GM23338 (cell line): ENCODE data around the gene NPLOC4. TPM values are rescaled to one million over a fixed set of nuclear protein-coding genes. Genes with fewer than 3 reads are reported as not detected.
A peak's percentile ranks its signal among the peaks of the same experiment; 100 is the strongest.
"Not testable (repeated sequence)": the region's sequence is repeated elsewhere in the genome, so short reads cannot be mapped to it uniquely, and the experiment has no call there.

Experiments used
- ATAC-seq: fragments of 200-7000 bp; cut with Tn5 transposase; 3 replicates; pipeline ENCODE4 v1.9.1; 2020
- DNase-seq: peaks from one replicate; pipeline ENCODE4 v3.0.0-alpha.2; 2015; ENCODE audit warnings: low spot score
- H2AFZ ChIP-seq: fragments of 200-600 bp; sonication (generic); 2 replicates; pipeline ENCODE4 v1.8.0; 2016; ENCODE audit warnings: antibody characterized with exemption, mild to moderate bottlenecking, moderate library complexity
- H3F3A ChIP-seq: fragments of 200-600 bp; sonication (generic); replicated peaks from 2 replicates; pipeline ENCODE4 v1.8.0; 2017; ENCODE audit warnings: antibody characterized with exemption, mixed run types, low read depth
- H3K27ac ChIP-seq: fragments of 200-600 bp; sonication (generic); 2 replicates; pipeline ENCODE4 v1.6.1; 2016; ENCODE audit warnings: low read depth
- H3K27me3 ChIP-seq: fragments of 200-600 bp; sonication (generic); 2 replicates; pipeline ENCODE4 v1.8.0; 2016; ENCODE audit warnings: mild to moderate bottlenecking, mixed run types, moderate library complexity; ENCODE audit not compliant: insufficient read depth
- H3K36me3 ChIP-seq: fragments of 200-600 bp; sonication (generic); 2 replicates; pipeline ENCODE4 v1.8.0; 2016; ENCODE audit warnings: mild to moderate bottlenecking; ENCODE audit not compliant: insufficient read depth
- H3K4me1 ChIP-seq: fragments of 200-600 bp; sonication (generic); 2 replicates; pipeline ENCODE4 v1.8.0; 2016; ENCODE audit warnings: mild to moderate bottlenecking, moderate library complexity; ENCODE audit not compliant: insufficient read depth
- H3K4me2 ChIP-seq: fragments of 200-600 bp; sonication (generic); 2 replicates; pipeline ENCODE4 v1.7.1; 2017; ENCODE audit warnings: mixed run types
- H3K4me3 ChIP-seq: fragments of 200-600 bp; sonication (generic); 2 replicates; pipeline ENCODE4 v1.6.1; 2016; ENCODE audit warnings: mixed run types
- H3K79me2 ChIP-seq: fragments of 200-600 bp; sonication (generic); replicated peaks from 2 replicates; pipeline ENCODE4 v1.8.0; 2017; ENCODE audit warnings: mild to moderate bottlenecking; ENCODE audit not compliant: insufficient read depth
- H3K9me2 ChIP-seq: fragments of 200-600 bp; sonication (generic); 2 replicates; pipeline ENCODE4 v1.8.0; 2017; ENCODE audit not compliant: insufficient read depth
- H4K20me1 ChIP-seq: fragments of 200-600 bp; sonication (generic); replicated peaks from 2 replicates; pipeline ENCODE4 v1.8.0; 2017; ENCODE audit warnings: mild to moderate bottlenecking; ENCODE audit not compliant: insufficient read depth
- H3K27ac Mint-ChIP-seq: 2 replicates; pipeline ENCODE4 v1.8.0; 2020; ENCODE audit warnings: inconsistent platforms, mild to moderate bottlenecking, moderate library complexity, mixed read lengths
- H3K27me3 Mint-ChIP-seq: 3 replicates; pipeline ENCODE4 v1.8.0; 2022; ENCODE audit warnings: low read depth, mild to moderate bottlenecking, moderate library complexity, mixed read lengths, inconsistent platforms; ENCODE audit not compliant: insufficient read depth, poor library complexity
- H3K36me3 Mint-ChIP-seq: 3 replicates; pipeline ENCODE4 v1.8.0; 2021; ENCODE audit warnings: low read depth, mild to moderate bottlenecking, inconsistent platforms, moderate library complexity, mixed read lengths
- H3K4me1 Mint-ChIP-seq: 3 replicates; pipeline ENCODE4 v1.8.0; 2020; ENCODE audit warnings: mild to moderate bottlenecking, inconsistent platforms, mixed read lengths
- H3K4me3 Mint-ChIP-seq: 3 replicates; pipeline ENCODE4 v1.8.0; 2021; ENCODE audit warnings: moderate library complexity, mild to moderate bottlenecking, inconsistent platforms, mixed read lengths
- H3K9me3 Mint-ChIP-seq: 3 replicates; pipeline ENCODE4 v1.8.0; 2020; ENCODE audit warnings: moderate library complexity, mild to moderate bottlenecking, inconsistent platforms, mixed read lengths
- EZH2 ChIP-seq: fragments of 200-600 bp; sonication (generic); IDR thresholded peaks from one replicate; pipeline ENCODE4 v1.8.0; 2017; ENCODE audit warnings: antibody characterized with exemption, mild to moderate bottlenecking, low read depth; ENCODE audit not compliant: unreplicated experiment
- EZH2phosphoT487 ChIP-seq: fragments of 200-600 bp; sonication (generic); IDR thresholded peaks from one replicate; pipeline ENCODE4 v1.8.1; 2018; ENCODE audit warnings: antibody characterized with exemption; ENCODE audit not compliant: unreplicated experiment
- NANOG ChIP-seq: IDR thresholded peaks from 2 replicates; pipeline ENCODE4 v1.6.1; 2016; ENCODE audit warnings: antibody characterized with exemption, borderline replicate concordance
- STAT1 ChIP-seq: IDR thresholded peaks from one replicate; pipeline ENCODE4 v1.6.1; 2016; ENCODE audit warnings: antibody characterized with exemption; ENCODE audit not compliant: unreplicated experiment
- ZNF114 ChIP-seq: fragments of 250-450 bp; sonication (Bioruptor Pico); IDR thresholded peaks from 2 replicates; pipeline ENCODE4 v1.5.0; 2020; ENCODE audit warnings: mild to moderate bottlenecking, moderate library complexity
- polyA plus RNA-seq: library from polyadenylated mRNA; unstranded; fragments of >200 nt; fragmentation: Nextera tagmentation; extraction: Ambion mirVana; gene quantifications from 2 replicates; pipeline ENCODE4 v1.2.1, GENCODE V29; 2016
- total RNA-seq: library from RNA; depleted of rRNA; stranded (reverse); fragments of >200 nt; shearing (Covaris generic); gene quantifications from 2 replicates; pipeline ENCODE4 v1.2.3, GENCODE V29; 2014
- TF ChIP-seq, protein P1 (sequence below): IDR thresholded peaks from one replicate; pipeline ENCODE4 v1.6.1; 2018; ENCODE audit warnings: antibody characterized with exemption; ENCODE audit not compliant: unreplicated experiment
- TF ChIP-seq, protein P2 (sequence below): fragments of 250-450 bp; sonication (Bioruptor Pico); IDR thresholded peaks from 2 replicates; pipeline ENCODE4 v1.5.0; 2020; ENCODE audit warnings: mild to moderate bottlenecking, moderate library complexity

Gene NPLOC4
- total and polyA plus RNA-seq, 2 experiments from 2014 or later: 24.1 to 79.1 TPM

DNA sequence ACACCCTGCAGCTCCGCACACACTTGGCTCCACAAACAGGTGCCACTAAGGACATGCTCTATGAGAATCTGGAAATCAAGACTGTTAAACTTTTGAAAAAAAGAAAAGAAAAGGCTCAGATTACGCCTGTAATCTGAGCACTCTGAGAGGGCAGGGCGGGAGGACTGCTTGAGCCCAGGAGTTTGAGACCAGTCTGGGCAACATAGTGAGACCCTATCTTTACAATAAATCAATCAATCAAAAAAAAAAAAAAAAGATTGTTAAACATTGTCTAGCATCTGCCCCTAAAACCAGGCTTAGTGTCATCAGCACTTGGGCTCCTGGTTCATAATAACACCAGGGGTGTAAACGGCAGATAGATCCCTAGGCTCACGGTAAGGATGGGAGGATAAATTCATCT, 47.3 kb downstream of the NPLOC4 start (continued):
- TF ChIP-seq, protein P1, sequence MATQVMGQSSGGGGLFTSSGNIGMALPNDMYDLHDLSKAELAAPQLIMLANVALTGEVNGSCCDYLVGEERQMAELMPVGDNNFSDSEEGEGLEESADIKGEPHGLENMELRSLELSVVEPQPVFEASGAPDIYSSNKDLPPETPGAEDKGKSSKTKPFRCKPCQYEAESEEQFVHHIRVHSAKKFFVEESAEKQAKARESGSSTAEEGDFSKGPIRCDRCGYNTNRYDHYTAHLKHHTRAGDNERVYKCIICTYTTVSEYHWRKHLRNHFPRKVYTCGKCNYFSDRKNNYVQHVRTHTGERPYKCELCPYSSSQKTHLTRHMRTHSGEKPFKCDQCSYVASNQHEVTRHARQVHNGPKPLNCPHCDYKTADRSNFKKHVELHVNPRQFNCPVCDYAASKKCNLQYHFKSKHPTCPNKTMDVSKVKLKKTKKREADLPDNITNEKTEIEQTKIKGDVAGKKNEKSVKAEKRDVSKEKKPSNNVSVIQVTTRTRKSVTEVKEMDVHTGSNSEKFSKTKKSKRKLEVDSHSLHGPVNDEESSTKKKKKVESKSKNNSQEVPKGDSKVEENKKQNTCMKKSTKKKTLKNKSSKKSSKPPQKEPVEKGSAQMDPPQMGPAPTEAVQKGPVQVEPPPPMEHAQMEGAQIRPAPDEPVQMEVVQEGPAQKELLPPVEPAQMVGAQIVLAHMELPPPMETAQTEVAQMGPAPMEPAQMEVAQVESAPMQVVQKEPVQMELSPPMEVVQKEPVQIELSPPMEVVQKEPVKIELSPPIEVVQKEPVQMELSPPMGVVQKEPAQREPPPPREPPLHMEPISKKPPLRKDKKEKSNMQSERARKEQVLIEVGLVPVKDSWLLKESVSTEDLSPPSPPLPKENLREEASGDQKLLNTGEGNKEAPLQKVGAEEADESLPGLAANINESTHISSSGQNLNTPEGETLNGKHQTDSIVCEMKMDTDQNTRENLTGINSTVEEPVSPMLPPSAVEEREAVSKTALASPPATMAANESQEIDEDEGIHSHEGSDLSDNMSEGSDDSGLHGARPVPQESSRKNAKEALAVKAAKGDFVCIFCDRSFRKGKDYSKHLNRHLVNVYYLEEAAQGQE: no peak
- TF ChIP-seq EZH2: no peak
- no peak for TF ChIP-seq STAT1
- no peak for TF ChIP-seq NANOG

DNA sequence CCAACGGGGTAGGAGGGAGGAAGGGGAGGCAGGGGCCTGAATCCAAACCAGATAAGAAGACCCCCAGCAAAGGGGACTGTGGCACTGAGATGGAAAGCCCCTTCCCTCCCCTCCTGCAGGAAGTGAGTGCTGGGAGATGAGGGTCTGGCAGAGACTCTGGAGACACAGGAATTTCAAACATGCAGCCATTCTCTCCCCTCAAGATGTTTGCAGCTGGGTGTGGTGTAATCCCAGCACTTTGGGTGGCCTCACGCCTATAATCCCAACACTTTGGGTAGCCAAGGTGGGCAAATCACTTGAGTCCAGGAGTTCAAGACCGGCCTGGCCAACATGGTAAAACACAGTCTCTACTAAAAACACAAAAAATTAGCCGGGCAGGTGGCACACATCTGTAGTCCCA, 50.8 kb downstream of the NPLOC4 start:
- Histone ChIP-seq H3K27ac (no peak overlapping the region), H4K20me1 (peaks cover 19% of the 10 kb centered on the region; the same call in 1 of the 2 replicates), H3K36me3 (peaks cover 52% of the 10 kb centered on the region), H3K9me2 (no peaks in the 10 kb centered on the region), H3K4me3 (no peak overlapping the region), H3K79me2 (no peaks in the 10 kb centered on the region), H3K27me3 (no peaks in the 10 kb centered on the region), H3K4me2 (no peak overlapping the region), H3K4me1 (no peaks in the 10 kb centered on the region), H2AFZ (no peak overlapping the region), H3F3A (peaks cover 9% of the 10 kb centered on the region; the same call in 1 of the 2 replicates)
- TF ChIP-seq STAT1 (no peak), ZNF114 (CRISPR knock-in tag) (no peak), EZH2phosphoT487 (no peak)
- TF ChIP-seq, protein P2, sequence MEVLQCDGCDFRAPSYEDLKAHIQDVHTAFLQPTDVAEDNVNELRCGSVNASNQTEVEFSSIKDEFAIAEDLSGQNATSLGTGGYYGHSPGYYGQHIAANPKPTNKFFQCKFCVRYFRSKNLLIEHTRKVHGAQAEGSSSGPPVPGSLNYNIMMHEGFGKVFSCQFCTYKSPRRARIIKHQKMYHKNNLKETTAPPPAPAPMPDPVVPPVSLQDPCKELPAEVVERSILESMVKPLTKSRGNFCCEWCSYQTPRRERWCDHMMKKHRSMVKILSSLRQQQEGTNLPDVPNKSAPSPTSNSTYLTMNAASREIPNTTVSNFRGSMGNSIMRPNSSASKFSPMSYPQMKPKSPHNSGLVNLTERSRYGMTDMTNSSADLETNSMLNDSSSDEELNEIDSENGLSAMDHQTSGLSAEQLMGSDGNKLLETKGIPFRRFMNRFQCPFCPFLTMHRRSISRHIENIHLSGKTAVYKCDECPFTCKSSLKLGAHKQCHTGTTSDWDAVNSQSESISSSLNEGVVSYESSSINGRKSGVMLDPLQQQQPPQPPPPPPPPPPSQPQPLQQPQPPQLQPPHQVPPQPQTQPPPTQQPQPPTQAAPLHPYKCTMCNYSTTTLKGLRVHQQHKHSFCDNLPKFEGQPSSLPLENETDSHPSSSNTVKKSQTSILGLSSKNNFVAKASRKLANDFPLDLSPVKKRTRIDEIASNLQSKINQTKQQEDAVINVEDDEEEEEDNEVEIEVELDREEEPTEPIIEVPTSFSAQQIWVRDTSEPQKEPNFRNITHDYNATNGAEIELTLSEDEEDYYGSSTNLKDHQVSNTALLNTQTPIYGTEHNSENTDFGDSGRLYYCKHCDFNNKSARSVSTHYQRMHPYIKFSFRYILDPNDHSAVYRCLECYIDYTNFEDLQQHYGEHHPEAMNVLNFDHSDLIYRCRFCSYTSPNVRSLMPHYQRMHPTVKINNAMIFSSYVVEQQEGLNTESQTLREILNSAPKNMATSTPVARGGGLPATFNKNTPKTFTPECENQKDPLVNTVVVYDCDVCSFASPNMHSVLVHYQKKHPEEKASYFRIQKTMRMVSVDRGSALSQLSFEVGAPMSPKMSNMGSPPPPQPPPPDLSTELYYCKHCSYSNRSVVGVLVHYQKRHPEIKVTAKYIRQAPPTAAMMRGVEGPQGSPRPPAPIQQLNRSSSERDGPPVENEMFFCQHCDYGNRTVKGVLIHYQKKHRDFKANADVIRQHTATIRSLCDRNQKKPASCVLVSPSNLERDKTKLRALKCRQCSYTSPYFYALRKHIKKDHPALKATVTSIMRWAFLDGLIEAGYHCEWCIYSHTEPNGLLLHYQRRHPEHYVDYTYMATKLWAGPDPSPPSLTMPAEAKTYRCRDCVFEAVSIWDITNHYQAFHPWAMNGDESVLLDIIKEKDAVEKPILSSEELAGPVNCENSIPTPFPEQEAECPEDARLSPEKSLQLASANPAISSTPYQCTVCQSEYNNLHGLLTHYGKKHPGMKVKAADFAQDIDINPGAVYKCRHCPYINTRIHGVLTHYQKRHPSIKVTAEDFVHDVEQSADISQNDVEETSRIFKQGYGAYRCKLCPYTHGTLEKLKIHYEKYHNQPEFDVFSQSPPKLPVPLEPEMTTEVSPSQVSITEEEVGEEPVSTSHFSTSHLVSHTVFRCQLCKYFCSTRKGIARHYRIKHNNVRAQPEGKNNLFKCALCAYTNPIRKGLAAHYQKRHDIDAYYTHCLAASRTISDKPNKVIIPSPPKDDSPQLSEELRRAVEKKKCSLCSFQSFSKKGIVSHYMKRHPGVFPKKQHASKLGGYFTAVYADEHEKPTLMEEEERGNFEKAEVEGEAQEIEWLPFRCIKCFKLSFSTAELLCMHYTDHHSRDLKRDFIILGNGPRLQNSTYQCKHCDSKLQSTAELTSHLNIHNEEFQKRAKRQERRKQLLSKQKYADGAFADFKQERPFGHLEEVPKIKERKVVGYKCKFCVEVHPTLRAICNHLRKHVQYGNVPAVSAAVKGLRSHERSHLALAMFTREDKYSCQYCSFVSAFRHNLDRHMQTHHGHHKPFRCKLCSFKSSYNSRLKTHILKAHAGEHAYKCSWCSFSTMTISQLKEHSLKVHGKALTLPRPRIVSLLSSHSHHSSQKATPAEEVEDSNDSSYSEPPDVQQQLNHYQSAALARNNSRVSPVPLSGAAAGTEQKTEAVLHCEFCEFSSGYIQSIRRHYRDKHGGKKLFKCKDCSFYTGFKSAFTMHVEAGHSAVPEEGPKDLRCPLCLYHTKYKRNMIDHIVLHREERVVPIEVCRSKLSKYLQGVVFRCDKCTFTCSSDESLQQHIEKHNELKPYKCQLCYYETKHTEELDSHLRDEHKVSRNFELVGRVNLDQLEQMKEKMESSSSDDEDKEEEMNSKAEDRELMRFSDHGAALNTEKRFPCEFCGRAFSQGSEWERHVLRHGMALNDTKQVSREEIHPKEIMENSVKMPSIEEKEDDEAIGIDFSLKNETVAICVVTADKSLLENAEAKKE: no peak
- TF ChIP-seq, protein P1: no peak
- Mint-ChIP-seq H3K9me3 (no peaks in the 10 kb centered on the region), H3K27ac (no peak overlapping the region), H3K4me1 (no peaks in the 10 kb centered on the region), H3K36me3 (peaks cover 75% of the 10 kb centered on the region), H3K4me3 (no peak overlapping the region), H3K27me3 (peaks cover 5% of the 10 kb centered on the region)
- DNase-seq (peak; percentile 21), ATAC-seq (no peak)

DNA sequence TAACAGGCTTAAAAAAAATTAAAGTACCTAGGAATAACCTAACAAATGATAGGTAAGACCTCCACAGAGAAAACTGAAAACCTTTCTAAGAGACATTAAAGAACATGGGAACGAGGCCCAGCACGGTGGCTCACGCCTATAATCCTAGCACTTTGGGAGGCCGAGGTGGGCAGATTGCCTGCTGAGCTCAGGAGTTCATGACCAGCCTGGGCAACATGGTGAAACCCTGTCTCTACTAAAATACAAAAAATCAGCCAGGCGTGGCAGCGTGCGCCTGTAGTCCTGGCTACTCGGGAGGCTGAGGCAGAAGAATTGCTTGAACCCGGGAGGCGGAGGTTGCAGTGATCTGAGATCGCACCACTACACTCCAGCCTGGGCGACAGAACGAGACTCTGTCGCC, 52.1 kb downstream of the NPLOC4 start:
- not testable (repeated sequence) for H3F3A ChIP-seq, H3K4me3 ChIP-seq, H3K9me2 ChIP-seq, H2AFZ ChIP-seq, H3K79me2 ChIP-seq, H3K4me1 Mint-ChIP-seq, H3K27ac Mint-ChIP-seq, ATAC-seq, H3K4me1 ChIP-seq, H3K27me3 ChIP-seq, DNase-seq, H3K9me3 Mint-ChIP-seq, H3K27me3 Mint-ChIP-seq, H3K27ac ChIP-seq, H3K4me3 Mint-ChIP-seq, H3K4me2 ChIP-seq
- H4K20me1 ChIP-seq: peaks cover 19% of the 10 kb centered on the region; the same call in 1 of the 2 replicates
- peaks cover 56% of the 10 kb centered on the region for H3K36me3 ChIP-seq
- peaks cover 70% of the 10 kb centered on the region for H3K36me3 Mint-ChIP-seq
